Superior temporal gyrus (tissue), 1 donor: ENCODE measurements around the gene MAML2.

Experiments used
- DNase-seq: peaks from one replicate; pipeline ENCODE4 v3.0.0-alpha.2; 2016; ENCODE audit errors: extremely low spot score

Gene MAML2

DNA sequence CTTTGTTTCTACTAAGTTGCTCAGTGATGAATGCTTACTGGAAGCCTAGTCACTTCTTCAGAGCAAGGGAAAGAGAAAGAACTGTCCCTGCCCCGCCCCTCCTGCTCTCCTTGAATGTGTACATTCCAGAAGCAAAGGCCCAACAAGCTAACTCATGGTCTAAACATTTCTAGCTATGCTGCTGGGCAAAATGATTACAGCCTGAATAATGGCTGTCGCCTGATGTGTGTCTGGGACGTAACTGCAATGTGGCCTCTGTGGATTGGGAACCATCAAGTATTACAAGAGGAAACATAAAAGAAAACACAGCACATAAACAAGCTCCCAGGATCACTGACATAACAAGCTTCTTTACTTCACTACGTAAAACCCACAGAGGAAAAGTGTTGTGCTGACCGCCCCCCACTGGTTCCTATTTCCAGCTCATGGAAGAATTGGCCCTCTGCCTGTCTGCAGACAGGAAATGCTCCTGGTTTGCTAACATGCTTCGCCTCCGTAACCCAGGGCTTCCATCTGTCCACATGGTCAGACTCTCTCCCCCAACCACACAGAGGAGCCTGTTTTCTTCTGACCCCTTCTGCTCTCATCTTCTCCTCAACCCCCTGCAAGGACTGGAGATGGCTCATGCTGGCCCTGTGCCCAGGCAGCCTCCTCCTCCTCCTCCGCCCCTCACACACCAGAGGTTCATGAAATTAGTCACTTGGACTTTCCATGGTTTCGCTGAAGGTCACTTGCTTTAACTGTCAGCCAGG lies 187.2 kb downstream of the MAML2 start:
- DNase-seq: no peak

DNA sequence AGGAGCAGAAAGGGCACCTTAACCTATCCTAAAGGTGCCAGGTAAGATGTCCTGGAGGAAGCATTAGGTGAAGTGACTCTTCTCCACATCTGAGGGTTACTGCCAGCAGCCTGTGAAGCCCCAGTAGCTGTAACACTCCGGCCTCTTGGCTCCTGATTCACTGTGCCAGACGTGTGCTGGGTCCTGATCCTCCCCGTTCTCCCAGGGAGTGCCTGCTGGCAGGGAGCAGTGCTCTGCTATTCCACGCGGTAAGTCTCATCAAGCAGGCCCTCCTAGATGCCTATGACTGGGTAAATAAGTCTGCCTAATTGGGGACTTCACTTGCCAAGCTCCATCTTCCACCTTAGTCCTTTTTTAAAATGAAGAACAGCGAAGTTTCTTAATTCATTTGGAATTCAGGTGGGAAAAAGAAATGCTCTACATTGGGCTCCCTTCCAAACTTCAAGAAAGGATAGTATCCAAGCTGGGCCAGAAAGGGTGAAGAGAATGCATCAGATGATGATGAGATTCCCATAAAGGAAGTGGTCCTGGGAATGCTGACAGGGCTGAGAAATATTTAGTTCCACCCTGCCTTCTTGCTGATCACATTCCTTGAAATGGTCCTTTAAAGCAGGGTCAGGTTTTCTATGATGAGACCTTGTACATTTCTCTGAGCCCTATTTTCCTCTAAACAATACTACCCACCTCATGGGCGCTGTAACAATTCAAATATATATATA lies 188.0 kb downstream of the MAML2 start:
- no peak for DNase-seq

DNA sequence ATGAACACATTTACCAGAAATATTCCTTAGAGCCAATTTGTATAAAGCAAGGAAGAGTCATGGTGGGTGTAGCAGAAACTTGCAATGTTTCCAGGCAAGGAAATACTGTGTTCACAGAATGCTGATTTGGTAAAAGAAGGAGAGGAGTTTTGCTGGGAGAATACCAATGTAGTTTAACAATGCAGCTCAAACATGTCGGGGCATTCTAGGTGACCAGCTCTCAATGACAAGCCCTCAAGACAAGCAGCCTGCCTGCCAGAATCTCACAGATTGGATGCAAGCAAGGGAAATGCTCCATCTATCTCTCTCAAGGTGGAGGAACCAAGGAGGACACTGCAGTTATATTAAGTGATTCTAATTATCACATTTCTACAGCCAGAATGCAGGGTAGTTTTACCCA lies 190.4 kb downstream of the MAML2 start:
- peak; percentile 53 for DNase-seq

DNA sequence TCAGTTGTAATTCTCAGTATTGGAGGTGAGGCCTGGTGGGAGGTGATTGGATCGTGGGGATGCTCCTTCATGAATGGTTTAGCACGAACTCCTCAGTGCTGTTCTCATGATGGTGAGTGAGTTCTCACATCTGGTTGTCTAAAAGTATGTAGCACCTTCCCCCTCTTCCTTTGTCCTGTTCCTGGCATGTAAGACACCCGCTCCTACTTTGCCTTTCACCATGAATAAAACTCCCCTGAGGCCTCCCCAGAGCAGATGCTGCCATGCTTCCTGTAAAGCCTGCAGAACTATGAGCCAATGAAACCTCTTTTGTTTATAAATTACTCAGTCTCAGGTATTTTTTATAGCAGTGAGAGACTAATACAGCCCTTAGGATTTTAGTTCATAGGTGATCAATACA lies 191.5 kb downstream of the MAML2 start:
- DNase-seq: no peak

DNA sequence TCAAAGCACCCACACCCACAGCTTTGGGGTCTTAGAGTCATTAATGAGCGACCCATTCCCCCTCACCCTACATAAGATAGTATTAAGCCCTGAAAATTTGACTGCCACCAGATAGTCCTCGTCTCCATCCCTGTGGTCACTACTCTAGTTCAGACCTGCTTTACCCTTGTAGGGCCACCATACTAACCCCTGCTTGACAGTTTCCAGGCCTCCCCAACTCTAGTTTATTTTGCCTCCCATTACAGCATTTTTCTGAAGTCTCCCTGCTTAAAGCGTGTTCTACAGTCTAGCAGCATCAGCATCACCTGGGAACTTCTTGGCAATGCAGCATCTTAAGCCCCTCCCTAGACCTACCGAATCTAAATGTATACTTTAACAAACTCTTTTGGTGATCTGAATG lies 192.4 kb downstream of the MAML2 start:
- DNase-seq: no peak

DNA sequence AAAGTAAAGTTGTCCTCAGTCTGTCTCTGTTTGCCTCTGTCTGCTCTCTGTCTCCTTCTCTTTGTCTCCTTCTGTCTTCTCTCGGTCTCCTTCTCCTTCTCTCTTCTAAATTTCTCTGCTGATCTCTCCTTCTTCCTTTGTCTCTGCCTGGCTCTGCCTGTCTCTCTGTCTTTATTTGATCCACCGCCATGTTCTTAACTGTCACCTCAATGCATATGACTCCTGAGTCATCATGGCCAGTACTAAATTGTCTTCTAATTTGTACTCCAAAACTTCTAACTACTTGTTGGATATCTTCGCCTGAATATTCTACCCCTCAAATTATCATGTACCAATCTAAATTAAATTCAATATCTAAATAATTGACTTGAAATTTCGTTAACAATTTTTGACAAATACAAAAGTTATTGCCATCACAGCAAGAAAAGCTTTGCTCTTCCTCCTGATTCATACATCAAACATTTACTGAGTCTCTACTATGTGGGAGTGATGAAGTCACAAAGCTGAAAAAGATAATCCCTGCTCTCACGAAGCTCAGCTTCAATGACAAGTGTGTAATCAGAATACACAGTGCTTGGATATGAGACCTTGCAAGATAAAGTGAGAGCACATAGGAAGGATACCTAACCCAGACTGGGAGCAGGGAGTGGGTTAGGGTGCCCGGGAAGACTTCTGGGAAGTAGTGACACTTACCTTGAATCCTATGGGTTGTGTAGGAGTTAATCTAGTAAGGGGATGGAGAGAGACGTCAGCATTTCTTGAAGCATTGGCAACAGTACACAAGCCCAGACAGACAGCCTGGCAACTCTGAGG lies 193.0 kb downstream of the MAML2 start:
- DNase-seq: no peak

DNA sequence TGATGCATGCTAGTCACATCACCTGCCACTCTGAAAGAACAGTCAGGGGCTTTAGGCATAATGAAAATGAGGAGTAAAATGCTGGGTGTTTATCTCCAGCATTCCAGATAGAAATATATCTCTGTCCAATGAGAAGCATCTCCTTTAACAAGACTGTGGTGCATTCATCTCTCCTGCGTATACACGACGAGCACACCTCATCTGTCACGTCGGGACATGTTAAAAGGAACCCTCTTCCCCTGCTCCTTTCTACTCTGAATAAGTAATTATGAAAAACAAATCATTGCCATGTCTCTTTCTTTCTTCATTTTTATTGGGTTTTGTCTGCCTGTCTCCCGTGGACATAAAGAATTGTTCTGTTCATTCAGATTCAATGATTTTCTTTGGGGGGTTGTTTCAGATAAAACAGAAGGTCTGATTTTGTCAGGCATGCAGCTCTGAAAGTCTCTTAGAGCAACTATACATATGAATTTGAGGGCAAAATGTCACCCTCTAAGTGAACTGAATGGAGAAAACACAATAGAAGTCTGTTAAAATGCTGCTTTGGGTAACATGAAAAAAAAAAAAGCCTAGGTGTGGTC lies 195.0 kb downstream of the MAML2 start:
- DNase-seq: no peak

DNA sequence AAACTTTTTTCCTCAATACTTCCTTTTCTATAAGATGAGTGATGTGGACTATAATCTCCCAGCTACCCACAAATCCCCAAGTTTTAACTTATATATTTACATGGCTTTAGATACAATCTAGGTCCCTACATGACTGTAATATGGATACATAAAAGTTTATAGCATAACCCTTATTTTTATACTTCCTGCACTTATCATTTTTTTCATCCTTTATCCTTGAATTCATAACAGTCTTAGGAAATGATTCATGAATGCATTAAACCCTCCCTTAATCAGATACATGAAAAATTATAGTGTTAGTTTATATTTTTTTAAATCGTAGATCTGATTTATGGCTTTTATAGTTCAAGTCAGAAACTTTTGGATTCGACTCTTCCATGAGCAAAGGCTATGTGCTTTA lies 195.8 kb downstream of the MAML2 start:
- no peak for DNase-seq

DNA sequence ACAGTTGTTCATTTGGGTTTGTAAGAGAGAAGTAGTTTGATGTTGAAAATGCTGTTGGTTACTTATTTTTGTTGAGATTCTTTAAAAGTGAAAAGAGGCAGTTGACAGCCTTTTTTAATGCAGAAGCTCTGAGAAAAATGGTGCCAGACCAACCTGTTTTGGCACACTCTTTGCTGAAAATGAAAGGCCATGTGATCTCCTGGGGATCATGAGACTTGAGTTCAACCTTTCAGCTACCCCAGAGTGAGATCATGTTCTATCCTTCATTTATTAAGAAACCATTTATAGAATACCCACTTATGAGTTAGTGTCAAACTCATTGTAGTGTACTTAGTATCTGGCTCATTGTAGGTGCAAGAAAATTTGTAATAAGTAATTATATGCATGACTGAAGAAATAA lies 196.2 kb downstream of the MAML2 start:
- no peak for DNase-seq

DNA sequence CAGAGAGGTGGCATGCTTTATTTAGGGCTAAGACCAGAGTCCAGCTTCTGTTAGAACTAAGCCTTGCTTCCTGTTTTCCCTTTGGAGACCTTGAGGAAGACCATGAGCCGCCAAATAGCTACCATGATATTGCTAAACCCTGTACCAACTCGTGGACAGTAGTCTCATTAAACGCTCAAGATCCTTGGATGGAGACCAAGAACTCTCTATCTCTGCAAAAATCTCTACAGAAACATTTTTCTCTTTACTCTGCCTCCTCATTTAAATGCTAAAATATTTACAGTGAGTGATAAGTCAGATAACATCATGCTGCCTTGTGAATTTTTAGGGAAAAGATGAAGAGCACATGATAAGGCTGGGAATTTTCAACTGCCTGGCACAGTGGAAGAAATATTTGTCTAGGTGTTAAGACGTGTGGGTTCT lies 197.8 kb downstream of the MAML2 start:
- DNase-seq: no peak

DNA sequence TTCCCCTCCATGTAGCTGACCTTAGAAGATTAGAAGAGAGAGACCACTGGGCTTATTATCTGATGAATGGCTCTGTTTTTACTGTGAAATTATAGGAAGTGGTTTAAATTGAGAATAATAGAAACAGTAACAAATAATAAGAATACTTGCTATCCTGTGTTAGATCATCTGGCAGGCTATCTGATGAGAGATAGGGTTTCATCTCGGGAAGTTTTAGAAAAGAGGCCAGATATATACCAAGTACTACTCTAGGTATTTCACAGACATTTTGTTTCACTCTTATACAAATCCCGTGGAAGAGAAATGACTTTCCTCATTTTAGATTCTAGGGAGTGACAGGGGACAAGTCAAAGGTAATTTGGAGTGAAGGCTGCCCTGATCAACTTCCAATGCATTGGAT lies 198.4 kb downstream of the MAML2 start:
- DNase-seq: no peak

DNA sequence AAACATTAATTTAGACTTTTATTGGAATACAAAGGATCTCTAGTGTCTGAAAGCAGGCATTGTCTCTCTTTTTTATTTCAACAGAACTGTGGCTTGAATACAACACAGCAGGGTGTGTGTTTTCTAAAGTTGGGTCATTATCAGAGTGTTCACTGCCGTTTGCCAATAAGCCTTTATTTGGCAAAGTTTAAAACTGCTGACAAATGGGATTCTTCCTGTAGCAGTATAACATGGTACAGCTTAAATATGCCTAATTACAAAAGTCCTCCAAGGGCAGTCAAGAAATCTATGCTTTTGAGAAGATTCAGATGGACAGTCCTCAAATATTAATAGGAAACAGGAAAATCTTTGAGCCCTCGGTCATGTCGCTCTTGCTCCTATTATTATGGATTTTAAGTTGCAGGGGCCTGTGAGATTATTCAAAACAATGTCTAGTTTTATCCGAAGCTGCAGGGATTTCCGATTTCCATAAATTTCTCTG lies 199.9 kb downstream of the MAML2 start:
- peak; percentile 52 for DNase-seq

DNA sequence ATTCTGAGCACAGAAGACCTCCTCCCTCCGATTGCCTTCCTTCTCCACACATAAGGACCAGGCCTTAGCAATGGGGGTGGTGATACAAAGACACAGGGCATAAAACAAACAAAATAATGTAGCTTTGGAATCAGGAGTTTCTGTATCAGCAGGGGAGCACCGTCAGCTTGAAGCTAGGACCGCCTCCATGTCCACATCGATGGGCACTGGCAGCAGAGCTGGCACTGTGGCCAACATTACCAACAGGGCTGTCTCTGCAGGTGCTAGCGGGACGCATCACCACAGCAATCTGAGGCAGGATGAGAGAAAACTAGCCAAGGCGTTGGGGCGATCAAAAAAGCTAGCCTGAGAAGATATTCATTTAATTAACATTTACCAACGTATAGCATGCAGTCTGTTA lies 201.4 kb downstream of the MAML2 start:
- no peak for DNase-seq

DNA sequence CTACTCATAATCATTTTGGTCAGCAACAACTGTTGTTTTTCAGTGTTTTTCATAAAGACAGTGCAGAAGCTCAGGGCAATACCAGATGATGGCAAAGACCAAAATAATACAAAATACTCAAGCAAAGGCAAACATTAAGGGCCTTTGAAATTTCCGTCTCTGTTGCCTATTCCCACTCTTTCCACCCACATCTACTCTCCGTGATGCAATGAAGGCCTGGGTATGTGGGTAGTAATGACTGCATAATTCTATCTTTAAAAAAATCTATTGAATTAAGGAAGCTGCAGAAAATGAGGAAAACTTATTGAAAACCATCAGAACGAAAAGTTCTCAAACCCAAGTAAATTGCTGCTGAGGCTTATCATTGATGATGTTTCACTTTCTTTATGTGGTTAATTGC lies 203.3 kb downstream of the MAML2 start:
- no peak for DNase-seq

DNA sequence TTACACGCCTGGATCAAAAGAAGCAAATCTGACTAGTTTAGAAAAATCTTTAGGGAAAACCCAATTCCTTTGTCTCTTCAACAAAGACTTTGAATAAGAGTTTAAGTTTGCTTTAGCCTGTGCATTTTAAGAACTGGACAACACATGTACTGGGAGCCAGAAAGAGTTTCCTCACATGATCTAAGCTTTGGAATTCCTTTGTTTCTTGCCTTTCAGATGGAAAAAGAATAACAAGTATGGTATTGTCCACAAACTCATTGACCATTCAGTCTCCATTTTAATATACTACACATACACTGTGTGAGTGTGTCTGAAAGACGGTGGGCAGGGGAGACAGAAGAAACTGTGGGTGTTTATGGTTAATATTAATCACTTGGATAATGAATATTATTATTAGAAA lies 205.6 kb downstream of the MAML2 start:
- no peak for DNase-seq

DNA sequence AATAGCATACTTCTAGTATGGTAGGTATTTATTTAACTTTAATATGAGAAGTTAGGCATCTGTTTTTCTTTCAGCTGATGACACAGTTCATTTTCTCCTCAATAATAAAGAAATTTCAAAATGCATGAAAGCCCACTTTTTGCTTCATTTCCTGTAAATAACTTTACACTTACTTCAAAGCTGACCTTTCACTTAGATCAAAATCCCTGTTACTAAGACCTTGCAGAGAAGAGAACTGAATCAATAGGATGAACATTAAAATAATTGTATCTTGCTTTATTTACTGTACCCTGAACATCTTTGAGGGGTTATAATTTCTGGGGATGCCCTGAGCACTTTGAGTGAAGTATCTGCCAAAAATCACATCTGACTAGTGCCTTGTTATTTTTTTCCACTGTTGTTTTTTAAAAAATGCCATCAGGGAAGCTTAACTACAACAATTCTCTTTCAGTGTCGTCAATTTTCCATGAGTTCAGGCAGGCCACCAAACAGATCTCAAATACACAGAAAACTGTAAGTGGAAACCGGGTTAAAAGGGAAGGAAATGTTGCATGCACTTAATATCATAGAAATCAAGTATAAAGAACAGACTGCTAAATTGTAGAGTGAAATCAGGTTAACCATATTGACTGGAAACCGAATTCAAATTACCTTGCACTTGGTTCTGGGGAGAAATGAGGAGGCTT lies 206.2 kb downstream of the MAML2 start:
- no peak for DNase-seq

DNA sequence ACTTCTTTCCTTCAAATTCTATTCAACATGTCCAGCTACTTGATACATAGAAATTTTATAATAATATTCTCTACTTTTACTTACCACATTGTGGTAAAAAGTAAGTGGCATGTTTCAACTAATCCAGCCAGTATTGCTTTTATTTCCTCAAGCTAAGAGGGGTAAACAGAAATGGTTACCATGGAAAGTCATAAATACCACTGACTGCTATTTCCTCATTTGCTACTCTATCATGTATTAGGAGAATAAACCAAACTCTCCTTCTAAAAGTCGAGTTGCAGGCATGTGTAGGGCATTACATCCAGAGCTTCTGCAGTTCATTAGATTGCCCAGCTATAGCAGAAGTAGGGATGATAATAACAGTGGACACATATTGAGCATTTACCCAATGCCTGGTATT lies 208.4 kb downstream of the MAML2 start:
- no peak for DNase-seq

DNA sequence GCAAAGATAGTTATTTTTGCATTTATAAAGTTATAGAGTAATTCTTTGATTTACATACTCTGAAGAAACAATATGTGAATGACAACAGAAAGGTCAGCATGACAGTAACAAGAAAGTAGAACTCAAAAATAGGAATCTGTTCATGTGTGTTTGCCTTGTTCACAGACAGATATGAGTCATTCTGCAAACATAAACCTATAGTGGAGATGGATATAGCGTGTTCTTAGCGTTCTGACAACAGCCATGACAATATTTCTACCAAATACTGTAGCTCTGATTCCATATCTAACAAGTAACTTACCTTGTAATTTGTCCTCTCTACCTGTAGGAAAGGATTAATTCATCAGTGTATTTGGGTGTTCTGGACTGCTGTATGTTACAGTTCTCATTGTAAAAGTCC lies 210.6 kb downstream of the MAML2 start:
- DNase-seq: no peak

DNA sequence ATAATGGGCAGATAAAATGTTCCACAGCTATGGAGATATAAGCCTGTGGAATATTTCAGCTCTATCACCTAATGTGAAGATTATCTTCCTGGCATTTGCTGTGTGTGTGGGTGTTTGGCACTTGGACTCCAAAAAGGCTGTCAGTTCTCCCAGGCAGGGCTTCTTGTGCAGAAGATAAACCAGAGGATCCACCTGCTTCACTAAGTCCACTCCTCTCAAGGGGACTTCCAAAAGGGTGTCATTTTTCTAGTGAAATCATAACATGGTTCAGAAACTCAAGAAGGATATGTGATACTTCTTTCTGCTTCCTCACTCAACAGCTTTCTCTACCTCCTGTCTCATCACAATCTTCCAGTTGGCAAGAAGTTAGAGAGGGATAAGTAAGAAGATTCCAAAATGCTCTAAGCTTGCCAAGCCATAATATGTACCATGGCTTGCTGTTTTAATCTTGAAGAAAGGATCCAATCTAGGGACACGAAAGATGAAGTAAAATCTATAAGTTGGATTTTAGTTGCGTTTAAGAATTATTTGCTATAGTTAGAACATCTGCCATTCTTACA lies 212.9 kb downstream of the MAML2 start:
- no peak for DNase-seq

DNA sequence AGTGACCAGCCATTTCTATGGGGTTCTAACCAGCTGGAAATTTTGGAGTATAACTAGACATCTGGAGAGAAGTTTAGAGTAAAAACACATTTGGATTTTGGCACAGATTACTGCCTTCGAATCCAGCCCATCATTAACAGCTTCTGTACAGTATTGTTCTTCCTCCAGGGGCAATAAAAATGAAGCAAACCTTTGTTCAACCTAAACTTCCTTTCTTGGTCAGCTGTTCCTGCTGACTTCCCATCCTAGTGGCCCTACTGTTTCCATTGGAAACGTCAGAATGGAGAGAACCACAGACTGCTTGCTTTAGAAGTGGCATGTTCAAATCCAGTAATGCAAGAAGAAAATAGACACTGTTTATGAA lies 215.4 kb downstream of the MAML2 start:
- DNase-seq: no peak

DNA sequence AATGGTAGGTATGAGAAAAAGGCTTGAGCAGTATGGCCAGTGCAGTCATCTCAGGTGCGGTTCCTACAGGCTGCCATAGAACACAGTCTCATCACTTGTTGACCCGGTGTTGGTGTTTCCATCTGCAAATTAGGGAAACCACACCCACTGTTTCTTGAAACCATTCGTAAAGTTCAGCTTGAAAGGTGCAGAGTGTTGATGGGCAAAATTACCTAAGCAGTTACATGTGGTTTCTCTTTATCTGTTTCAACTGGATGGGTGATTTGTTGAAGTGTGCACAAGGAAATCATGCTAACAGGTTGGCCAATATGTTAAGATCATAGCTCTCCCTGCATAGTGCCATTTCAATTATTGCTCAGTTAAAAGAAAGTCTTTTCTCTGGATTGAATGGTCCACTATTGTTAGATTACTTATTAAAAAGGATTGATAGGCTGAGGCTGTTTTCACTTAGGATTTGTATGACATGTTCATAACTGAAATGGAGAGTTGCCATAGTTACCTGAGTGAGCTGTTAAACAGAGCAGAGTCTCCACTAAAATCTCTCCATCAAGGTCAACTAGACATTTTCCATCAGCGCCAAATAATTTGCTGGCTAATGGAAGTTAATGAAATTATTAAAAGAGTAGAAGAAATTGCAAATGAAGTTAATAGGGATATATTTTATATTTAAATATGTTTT lies 215.9 kb downstream of the MAML2 start:
- no peak for DNase-seq
